ENCODE data around the gene MLLT10.

- TF ChIP-seq, protein P1, sequence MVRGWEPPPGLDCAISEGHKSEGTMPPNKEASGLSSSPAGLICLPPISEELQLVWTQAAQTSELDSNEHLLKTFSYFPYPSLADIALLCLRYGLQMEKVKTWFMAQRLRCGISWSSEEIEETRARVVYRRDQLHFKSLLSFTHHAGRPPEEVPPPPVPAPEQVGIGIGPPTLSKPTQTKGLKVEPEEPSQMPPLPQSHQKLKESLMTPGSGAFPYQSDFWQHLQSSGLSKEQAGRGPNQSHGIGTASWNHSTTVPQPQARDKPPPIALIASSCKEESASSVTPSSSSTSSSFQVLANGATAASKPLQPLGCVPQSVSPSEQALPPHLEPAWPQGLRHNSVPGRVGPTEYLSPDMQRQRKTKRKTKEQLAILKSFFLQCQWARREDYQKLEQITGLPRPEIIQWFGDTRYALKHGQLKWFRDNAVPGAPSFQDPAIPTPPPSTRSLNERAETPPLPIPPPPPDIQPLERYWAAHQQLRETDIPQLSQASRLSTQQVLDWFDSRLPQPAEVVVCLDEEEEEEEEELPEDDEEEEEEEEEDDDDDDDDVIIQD (CRISPR knock-in tag; IDR thresholded peaks at IDR 0.05), result no peak
- TF ChIP-seq, protein P2, sequence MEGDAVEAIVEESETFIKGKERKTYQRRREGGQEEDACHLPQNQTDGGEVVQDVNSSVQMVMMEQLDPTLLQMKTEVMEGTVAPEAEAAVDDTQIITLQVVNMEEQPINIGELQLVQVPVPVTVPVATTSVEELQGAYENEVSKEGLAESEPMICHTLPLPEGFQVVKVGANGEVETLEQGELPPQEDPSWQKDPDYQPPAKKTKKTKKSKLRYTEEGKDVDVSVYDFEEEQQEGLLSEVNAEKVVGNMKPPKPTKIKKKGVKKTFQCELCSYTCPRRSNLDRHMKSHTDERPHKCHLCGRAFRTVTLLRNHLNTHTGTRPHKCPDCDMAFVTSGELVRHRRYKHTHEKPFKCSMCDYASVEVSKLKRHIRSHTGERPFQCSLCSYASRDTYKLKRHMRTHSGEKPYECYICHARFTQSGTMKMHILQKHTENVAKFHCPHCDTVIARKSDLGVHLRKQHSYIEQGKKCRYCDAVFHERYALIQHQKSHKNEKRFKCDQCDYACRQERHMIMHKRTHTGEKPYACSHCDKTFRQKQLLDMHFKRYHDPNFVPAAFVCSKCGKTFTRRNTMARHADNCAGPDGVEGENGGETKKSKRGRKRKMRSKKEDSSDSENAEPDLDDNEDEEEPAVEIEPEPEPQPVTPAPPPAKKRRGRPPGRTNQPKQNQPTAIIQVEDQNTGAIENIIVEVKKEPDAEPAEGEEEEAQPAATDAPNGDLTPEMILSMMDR (IDR thresholded peaks at IDR 0.05 in 2 of 3, conservative IDR thresholded peaks at IDR 0.05 in 1 of 3; ENCODE audit: insufficient read depth in 2 of 3, low read depth in 1 of 3, low read length in 3 of 3), result no peak
- no peak for TF ChIP-seq POLR2AphosphoS5 (IDR thresholded peaks at IDR 0.05; ENCODE audit: control insufficient read depth, insufficient read depth, low read depth, low read length)
- TF ChIP-seq NFXL1 (CRISPR knock-in tag; IDR thresholded peaks at IDR 0.05), result no peak
- TF ChIP-seq SNRNP70 (optimal IDR thresholded peaks at IDR 0.05; ENCODE audit: low read depth, low read length), result no peak
- no peak for TF ChIP-seq ZNF274 (IDR thresholded peaks at IDR 0.05; ENCODE audit: borderline replicate concordance, low read depth, low read length)
- TF ChIP-seq GATA2 (CRISPR knock-in tag; IDR thresholded peaks at IDR 0.05), result no peak
- TF ChIP-seq POU5F1 (IDR thresholded peaks at IDR 0.05; ENCODE audit: borderline replicate concordance, low read depth, low read length, partially characterized antibody), result no peak
- no peak for TF ChIP-seq NFRKB (IDR thresholded peaks at IDR 0.05; ENCODE audit: low read depth)
- TF ChIP-seq, protein P3, sequence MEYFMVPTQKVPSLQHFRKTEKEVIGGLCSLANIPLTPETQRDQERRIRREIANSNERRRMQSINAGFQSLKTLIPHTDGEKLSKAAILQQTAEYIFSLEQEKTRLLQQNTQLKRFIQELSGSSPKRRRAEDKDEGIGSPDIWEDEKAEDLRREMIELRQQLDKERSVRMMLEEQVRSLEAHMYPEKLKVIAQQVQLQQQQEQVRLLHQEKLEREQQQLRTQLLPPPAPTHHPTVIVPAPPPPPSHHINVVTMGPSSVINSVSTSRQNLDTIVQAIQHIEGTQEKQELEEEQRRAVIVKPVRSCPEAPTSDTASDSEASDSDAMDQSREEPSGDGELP (CRISPR knock-in tag; IDR thresholded peaks at IDR 0.05; ENCODE audit: borderline replicate concordance), result no peak
- no peak for TF ChIP-seq ZNF507 (tag; conservative IDR thresholded peaks at IDR 0.05)
- no peak for TF ChIP-seq EP300 (IDR thresholded peaks at IDR 0.05; ENCODE audit: low read length)
Observed at GRCh38 chr10:21754410-21755011, 220.5 kb downstream of the MLLT10 start.
